Astrocyte (in vitro differentiated cells and primary cell): ENCODE data around the gene CCNL2. TPM values are rescaled to one million over a fixed set of nuclear protein-coding genes. Genes with fewer than 3 reads are reported as not detected.
A peak's percentile ranks its signal among the peaks of the same experiment; 100 is the strongest.
"Not testable (repeated sequence)": the region's sequence is repeated elsewhere in the genome, so short reads cannot be mapped to it uniquely, and the experiment has no call there.

ENCODE experiments used
- DNase-seq: peaks from one replicate; pipeline ENCODE4 v3.0.0-alpha.2; 2010; ENCODE audit warnings: low read depth
- FAIRE-seq: peaks from 2 replicates; lab custom pipeline; 2011; peaks lifted over from hg19 to GRCh38; lab: Jason Lieb, UNC
- H2AFZ ChIP-seq: 2 replicates; pipeline ENCODE4 v1.6.0; 2012; ENCODE audit warnings: low read depth, low read length, inconsistent platforms
- H3K27ac ChIP-seq: 2 replicates; pipeline ENCODE4 v1.5.1; 2011; ENCODE audit warnings: low read depth, low read length, inconsistent platforms
- H3K27me3 ChIP-seq: 2 replicates; pipeline ENCODE4 v1.6.0; 2011; ENCODE audit warnings: low read length, inconsistent platforms; ENCODE audit not compliant: insufficient read depth
- H3K36me3 ChIP-seq: 2 replicates; pipeline ENCODE4 v1.5.1; 2011; ENCODE audit warnings: low read length, inconsistent platforms; ENCODE audit not compliant: insufficient read depth
- H3K4me1 ChIP-seq: 2 replicates; pipeline ENCODE4 v1.5.1; 2011; ENCODE audit warnings: low read length, inconsistent platforms; ENCODE audit not compliant: insufficient read depth
- H3K4me2 ChIP-seq: 2 replicates; pipeline ENCODE4 v1.6.0; 2012; ENCODE audit warnings: low read length, inconsistent platforms
- H3K4me3 ChIP-seq: 2 replicates; pipeline ENCODE4 v1.5.1; 2011; ENCODE audit warnings: low read depth, mild to moderate bottlenecking, low read length, inconsistent platforms; ENCODE audit not compliant: insufficient read depth
- H3K79me2 ChIP-seq: 2 replicates; pipeline ENCODE4 v1.6.0; 2012; ENCODE audit warnings: mild to moderate bottlenecking, low read length, inconsistent platforms; ENCODE audit not compliant: insufficient read depth
- H3K9ac ChIP-seq: 2 replicates; pipeline ENCODE4 v1.6.0; 2012; ENCODE audit warnings: mild to moderate bottlenecking, low read length, inconsistent platforms
- H3K9me3 ChIP-seq: 2 replicates; pipeline ENCODE4 v1.5.1; 2012; ENCODE audit warnings: low read depth, mild to moderate bottlenecking, low read length, inconsistent platforms; ENCODE audit not compliant: insufficient read depth
- H4K20me1 ChIP-seq: 2 replicates; pipeline ENCODE4 v1.6.0; 2012; ENCODE audit warnings: low read length, inconsistent platforms; ENCODE audit not compliant: insufficient read depth
- H3K27ac Mint-ChIP-seq: one replicate; pipeline ENCODE4 v1.8.0; 2021; ENCODE audit warnings: mild to moderate bottlenecking, mixed read lengths; ENCODE audit not compliant: unreplicated experiment
- H3K27me3 Mint-ChIP-seq: one replicate; pipeline ENCODE4 v1.8.0; 2021; ENCODE audit warnings: low read depth, mixed read lengths; ENCODE audit not compliant: unreplicated experiment
- H3K36me3 Mint-ChIP-seq: one replicate; pipeline ENCODE4 v1.8.0; 2021; ENCODE audit warnings: low read depth, mixed read lengths; ENCODE audit not compliant: unreplicated experiment
- H3K4me1 Mint-ChIP-seq: one replicate; pipeline ENCODE4 v1.8.0; 2021; ENCODE audit warnings: low read depth, mixed read lengths; ENCODE audit not compliant: unreplicated experiment
- H3K4me3 Mint-ChIP-seq: one replicate; pipeline ENCODE4 v1.8.0; 2021; ENCODE audit warnings: mild to moderate bottlenecking, moderate library complexity, mixed read lengths; ENCODE audit not compliant: unreplicated experiment
- H3K9me3 Mint-ChIP-seq: one replicate; pipeline ENCODE4 v1.8.0; 2021; ENCODE audit warnings: mild to moderate bottlenecking, mixed read lengths; ENCODE audit not compliant: unreplicated experiment
- EZH2 ChIP-seq: IDR thresholded peaks from 2 replicates; pipeline ENCODE4 v1.6.1; 2012; ENCODE audit warnings: mild to moderate bottlenecking, low read length, inconsistent platforms; ENCODE audit not compliant: insufficient read depth
- total RNA-seq: library from RNA; stranded (reverse); gene quantifications from 2 replicates; pipeline ENCODE4 v1.2.1, GENCODE V29; 2021
- TF ChIP-seq, protein P1 (sequence below): IDR thresholded peaks from 2 replicates; pipeline ENCODE4 v1.5.1; 2011; ENCODE audit warnings: low read depth, mild to moderate bottlenecking, inconsistent platforms, low read length, moderate library complexity; ENCODE audit not compliant: insufficient read depth

Gene CCNL2
- total RNA-seq, 1 donor from 2014 or later = 194 TPM

DNA sequence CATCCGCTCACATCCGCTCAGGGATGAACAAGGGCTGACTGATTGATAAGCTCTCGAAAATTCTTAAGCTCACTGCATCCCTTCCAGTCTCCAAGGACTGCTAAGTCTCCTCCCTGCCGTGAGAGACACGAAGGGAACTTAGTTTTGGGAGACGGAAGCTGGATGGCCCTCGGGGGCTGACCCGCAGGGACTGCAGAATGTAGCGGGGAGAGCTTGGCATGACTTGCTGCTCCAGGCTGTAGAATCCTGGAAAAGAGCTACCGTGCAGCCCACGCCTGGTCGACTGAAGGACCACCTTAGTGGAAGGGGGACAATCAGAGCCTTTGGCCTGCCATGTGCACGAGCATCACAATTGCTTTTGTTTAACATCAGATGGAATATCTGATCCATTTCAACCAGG, 16.6 kb upstream of the CCNL2 start:
- Histone ChIP-seq H3K4me2 (peak overlapping the region; percentile 18), H3K27ac (no peak overlapping the region), H3K4me1 (no peaks in the 10 kb centered on the region), H3K36me3 (no peaks in the 10 kb centered on the region), H3K79me2 (no peaks in the 10 kb centered on the region), H3K27me3 (no peaks in the 10 kb centered on the region), H3K4me3 (no peak overlapping the region), H3K9ac (no peak overlapping the region), H2AFZ (no peak overlapping the region), H4K20me1 (no peaks in the 10 kb centered on the region), H3K9me3 (no peaks in the 10 kb centered on the region)
- H3K27ac Mint-ChIP-seq = no peak overlapping the region
- peaks cover 2% of the 10 kb centered on the region for H3K4me1 Mint-ChIP-seq
- FAIRE-seq (no peak), DNase-seq (no peak)
- no peaks in the 10 kb centered on the region for H3K9me3 Mint-ChIP-seq
- H3K27me3 Mint-ChIP-seq = no peaks in the 10 kb centered on the region
- H3K36me3 Mint-ChIP-seq = peaks cover 6% of the 10 kb centered on the region
- no peak overlapping the region for H3K4me3 Mint-ChIP-seq
- TF ChIP-seq EZH2 = no peak
- TF ChIP-seq, protein P1, sequence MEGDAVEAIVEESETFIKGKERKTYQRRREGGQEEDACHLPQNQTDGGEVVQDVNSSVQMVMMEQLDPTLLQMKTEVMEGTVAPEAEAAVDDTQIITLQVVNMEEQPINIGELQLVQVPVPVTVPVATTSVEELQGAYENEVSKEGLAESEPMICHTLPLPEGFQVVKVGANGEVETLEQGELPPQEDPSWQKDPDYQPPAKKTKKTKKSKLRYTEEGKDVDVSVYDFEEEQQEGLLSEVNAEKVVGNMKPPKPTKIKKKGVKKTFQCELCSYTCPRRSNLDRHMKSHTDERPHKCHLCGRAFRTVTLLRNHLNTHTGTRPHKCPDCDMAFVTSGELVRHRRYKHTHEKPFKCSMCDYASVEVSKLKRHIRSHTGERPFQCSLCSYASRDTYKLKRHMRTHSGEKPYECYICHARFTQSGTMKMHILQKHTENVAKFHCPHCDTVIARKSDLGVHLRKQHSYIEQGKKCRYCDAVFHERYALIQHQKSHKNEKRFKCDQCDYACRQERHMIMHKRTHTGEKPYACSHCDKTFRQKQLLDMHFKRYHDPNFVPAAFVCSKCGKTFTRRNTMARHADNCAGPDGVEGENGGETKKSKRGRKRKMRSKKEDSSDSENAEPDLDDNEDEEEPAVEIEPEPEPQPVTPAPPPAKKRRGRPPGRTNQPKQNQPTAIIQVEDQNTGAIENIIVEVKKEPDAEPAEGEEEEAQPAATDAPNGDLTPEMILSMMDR = no peak

DNA sequence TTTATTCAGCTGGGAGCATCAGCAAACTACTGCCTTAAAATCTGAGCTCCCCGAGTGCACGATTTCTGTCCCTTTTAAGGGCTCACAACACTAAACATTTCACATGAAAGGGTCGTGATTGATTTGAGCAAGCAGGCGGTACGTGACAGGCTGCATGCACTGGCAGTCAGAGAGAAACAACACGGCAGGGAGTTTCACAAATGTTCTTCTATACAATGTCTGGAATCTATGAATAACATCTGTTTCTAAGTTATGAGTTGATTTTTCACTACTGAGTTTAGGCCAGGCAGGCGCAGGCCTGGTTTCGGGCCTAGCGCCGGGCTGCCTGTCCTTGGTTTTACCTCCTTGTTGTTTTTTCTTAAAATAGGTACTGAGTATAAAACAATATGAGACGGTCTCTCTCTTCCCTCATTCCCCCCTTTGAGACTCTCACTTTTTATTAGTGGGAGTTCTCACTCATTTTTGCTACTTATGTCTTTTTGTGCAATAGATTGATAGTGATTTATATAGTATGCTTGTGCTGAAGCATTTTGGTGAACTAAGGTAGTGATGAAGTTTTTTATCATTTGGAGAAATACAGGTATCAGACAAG, 13.3 kb upstream of the CCNL2 start:
- H3K27ac ChIP-seq, H3K27me3 Mint-ChIP-seq, DNase-seq, H2AFZ ChIP-seq, H3K9me3 ChIP-seq, H3K27ac Mint-ChIP-seq, H3K27me3 ChIP-seq, H3K4me3 Mint-ChIP-seq, H3K4me2 ChIP-seq, H3K4me3 ChIP-seq, H3K9me3 Mint-ChIP-seq, H3K9ac ChIP-seq, H3K4me1 ChIP-seq, H3K36me3 Mint-ChIP-seq, FAIRE-seq, H3K36me3 ChIP-seq: not testable (repeated sequence)
- peaks cover 15% of the 10 kb centered on the region for H4K20me1 ChIP-seq
- H3K79me2 ChIP-seq = peaks cover 24% of the 10 kb centered on the region
- H3K4me1 Mint-ChIP-seq = peaks cover 17% of the 10 kb centered on the region

DNA sequence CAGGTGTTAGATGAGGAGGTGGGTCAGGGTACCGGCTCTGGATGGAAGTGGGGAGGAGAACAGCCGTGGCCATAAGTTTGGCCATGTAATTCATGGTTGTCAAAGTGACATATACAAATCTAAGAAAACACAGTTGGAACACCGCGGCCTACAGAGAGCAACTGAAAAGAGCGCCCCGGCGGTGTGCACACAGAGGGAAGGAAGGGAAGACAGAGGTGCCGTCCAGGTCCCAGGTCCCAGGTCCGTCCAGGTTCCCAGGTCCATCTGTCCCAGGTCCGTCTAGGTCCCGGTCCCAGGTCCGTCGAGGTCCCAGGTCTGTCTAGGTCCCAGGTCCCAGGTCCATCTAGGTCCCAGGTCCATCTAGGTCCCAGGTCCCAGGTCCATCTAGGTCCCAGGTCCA, 12.5 kb upstream of the CCNL2 start:
- Mint-ChIP-seq H3K27me3 (no peaks in the 10 kb centered on the region), H3K4me1 (peaks cover 17% of the 10 kb centered on the region), H3K9me3 (no peaks in the 10 kb centered on the region)

DNA sequence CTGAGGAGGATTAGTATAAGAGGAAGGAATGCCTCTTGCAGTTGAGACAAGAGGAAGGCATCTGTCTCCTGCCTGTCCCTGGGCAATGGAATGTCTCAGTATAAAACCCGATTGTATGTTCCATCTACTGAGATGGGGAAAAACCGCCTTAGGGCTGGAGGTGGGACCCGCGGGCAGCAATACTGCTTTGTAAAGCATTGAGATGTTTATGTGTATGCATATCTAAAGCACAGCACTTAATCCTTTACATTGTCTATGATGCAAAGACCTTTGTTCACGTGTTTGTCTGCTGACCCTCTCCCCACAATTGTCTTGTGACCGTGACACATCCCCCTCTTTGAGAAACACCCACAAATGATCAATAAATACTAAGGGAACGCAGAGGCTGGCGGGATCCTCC, 11.1 kb upstream of the CCNL2 start:
- H3K27me3 ChIP-seq, H3K4me2 ChIP-seq, H3K27me3 Mint-ChIP-seq, H3K27ac ChIP-seq, H3K9ac ChIP-seq, H3K9me3 Mint-ChIP-seq, H2AFZ ChIP-seq, DNase-seq, H3K36me3 ChIP-seq, FAIRE-seq, H3K4me3 ChIP-seq, H3K9me3 ChIP-seq: not testable (repeated sequence)
- Mint-ChIP-seq H3K27ac (peak overlapping the region; percentile 80), H3K4me3 (peak overlapping the region; percentile 82), H3K4me1 (peaks cover 23% of the 10 kb centered on the region), H3K36me3 (peaks cover 12% of the 10 kb centered on the region)
- Histone ChIP-seq H3K79me2 (peaks cover 45% of the 10 kb centered on the region), H3K4me1 (peaks cover 15% of the 10 kb centered on the region), H4K20me1 (peaks cover 15% of the 10 kb centered on the region)

More for the DNA sequence above, 12.5 kb upstream of the CCNL2 start:
- H3K4me3 Mint-ChIP-seq = no peak overlapping the region
- peaks cover 32% of the 10 kb centered on the region for H3K79me2 ChIP-seq
- no peak overlapping the region for H3K27ac ChIP-seq
- no peak overlapping the region for H3K9ac ChIP-seq
- no peaks in the 10 kb centered on the region for H3K36me3 ChIP-seq
- peaks cover 8% of the 10 kb centered on the region for H3K36me3 Mint-ChIP-seq
- TF ChIP-seq, protein P1 = no peak
- no peak for TF ChIP-seq EZH2
- H3K27ac Mint-ChIP-seq = peak overlapping the region; percentile 26
- H2AFZ ChIP-seq = no peak overlapping the region
- no peaks in the 10 kb centered on the region for H3K9me3 ChIP-seq
- H4K20me1 ChIP-seq = peaks cover 15% of the 10 kb centered on the region
- no peak overlapping the region for H3K4me2 ChIP-seq
- FAIRE-seq (no peak), DNase-seq (no peak)
- H3K4me3 ChIP-seq = no peak overlapping the region
- H3K4me1 ChIP-seq = peaks cover 8% of the 10 kb centered on the region
- H3K27me3 ChIP-seq = no peaks in the 10 kb centered on the region
